ENCODE results near the gene RBP5. TPM values are rescaled to one million over a fixed set of nuclear protein-coding genes. Genes with fewer than 3 reads are reported as not detected.

The RBP5 gene
- total RNA-seq, 4 donors from 2014 or later: 0.46 to 5.0 (median 0.91) TPM

DNA sequence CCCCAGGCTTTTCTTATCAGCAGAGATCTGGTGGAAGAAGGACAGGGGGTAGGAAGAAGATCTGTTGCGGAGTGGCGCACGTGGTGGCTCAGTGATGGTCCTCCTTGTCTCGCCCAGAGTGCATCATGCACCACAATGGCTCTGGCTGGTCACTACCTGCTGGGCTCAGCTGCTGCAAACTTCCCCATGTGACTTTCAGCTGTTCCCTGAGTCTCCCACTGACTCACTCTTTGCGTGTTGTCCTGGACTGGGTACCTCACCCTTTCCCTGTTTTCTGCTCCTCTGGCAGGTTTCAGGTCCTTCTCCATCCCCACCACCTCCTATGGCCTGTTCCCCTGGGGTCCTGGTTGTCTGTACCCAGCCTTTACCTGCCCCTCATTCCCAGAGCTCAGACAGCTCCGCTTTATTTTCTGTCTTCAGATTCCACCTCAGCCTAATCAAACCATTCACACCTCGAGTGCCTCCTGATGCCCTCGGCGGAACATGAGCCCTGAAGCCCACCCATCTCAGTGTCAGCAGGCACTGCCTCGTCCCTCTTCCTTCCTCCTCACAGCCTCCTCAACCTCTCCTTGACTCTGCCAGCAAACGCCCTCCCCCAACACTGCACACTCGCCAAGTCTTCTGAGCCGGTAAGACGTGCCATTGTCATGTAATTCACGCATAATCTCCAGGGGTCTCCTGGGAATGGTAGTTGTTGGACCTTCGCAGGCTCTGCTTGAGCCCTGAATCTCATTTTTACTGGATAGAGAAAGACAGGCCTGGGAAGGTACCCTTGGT, 38.3 kb downstream of the RBP5 start:
- TF ChIP-seq POLR2A (IDR thresholded peaks at IDR 0.05; ENCODE audit: low read depth) (no peak), POLR2AphosphoS5 (IDR thresholded peaks at IDR 0.05) (peak; percentile 34 to 61)
- no peak for DNase-seq (ENCODE audit: extremely low spot score)
- 74% methylated on average over 15 of the region's 16 CpGs for WGBS
- Histone ChIP-seq H3K4me3 (peak overlapping the region; percentile 53 to 75 (median 61)), H3K36me3 (peaks cover 15 to 50% (median 34%) of the 10 kb centered on the region in 4 donors), H3K4me1 (peaks cover 19 to 61% (median 54%) of the 10 kb centered on the region in 4 donors), H3K27me3 (no peaks in the 10 kb centered on the region), H3K27ac (replicated peaks in 1 of 4) (peak overlapping the region; percentile 81 to 88 (median 85)), H3K9me3 (no peaks in the 10 kb centered on the region)
- intact Hi-C loops (cut with DNase I): no loop called here

- peaks cover 19 to 61% (median 54%) of the 10 kb centered on the region in 4 donors for H3K4me1 ChIP-seq
- DNase-seq (ENCODE audit: extremely low spot score): no peak
- H3K4me3 ChIP-seq: peak overlapping the region; percentile 53 to 75 (median 61)
- H3K27ac ChIP-seq (replicated peaks in 1 of 4): peak overlapping the region; percentile 81 to 88 (median 85)
- WGBS: 73% methylated on average over 7 of the region's 11 CpGs
- H3K27me3 ChIP-seq: no peaks in the 10 kb centered on the region
- H3K9me3 ChIP-seq: no peaks in the 10 kb centered on the region
- peak in 1 of 2 donors; percentile 8 for TF ChIP-seq POLR2AphosphoS5 (IDR thresholded peaks at IDR 0.05)
- TF ChIP-seq, protein P1, sequence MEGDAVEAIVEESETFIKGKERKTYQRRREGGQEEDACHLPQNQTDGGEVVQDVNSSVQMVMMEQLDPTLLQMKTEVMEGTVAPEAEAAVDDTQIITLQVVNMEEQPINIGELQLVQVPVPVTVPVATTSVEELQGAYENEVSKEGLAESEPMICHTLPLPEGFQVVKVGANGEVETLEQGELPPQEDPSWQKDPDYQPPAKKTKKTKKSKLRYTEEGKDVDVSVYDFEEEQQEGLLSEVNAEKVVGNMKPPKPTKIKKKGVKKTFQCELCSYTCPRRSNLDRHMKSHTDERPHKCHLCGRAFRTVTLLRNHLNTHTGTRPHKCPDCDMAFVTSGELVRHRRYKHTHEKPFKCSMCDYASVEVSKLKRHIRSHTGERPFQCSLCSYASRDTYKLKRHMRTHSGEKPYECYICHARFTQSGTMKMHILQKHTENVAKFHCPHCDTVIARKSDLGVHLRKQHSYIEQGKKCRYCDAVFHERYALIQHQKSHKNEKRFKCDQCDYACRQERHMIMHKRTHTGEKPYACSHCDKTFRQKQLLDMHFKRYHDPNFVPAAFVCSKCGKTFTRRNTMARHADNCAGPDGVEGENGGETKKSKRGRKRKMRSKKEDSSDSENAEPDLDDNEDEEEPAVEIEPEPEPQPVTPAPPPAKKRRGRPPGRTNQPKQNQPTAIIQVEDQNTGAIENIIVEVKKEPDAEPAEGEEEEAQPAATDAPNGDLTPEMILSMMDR (IDR thresholded peaks at IDR 0.05): no peak
- peaks cover 15 to 60% (median 44%) of the 10 kb centered on the region in 4 donors for H3K36me3 ChIP-seq
- intact Hi-C loops (cut with DNase I): no loop called here
Measured at GRCh38 chr12:7089196-7089871, 39.4 kb downstream of the RBP5 start.

DNA sequence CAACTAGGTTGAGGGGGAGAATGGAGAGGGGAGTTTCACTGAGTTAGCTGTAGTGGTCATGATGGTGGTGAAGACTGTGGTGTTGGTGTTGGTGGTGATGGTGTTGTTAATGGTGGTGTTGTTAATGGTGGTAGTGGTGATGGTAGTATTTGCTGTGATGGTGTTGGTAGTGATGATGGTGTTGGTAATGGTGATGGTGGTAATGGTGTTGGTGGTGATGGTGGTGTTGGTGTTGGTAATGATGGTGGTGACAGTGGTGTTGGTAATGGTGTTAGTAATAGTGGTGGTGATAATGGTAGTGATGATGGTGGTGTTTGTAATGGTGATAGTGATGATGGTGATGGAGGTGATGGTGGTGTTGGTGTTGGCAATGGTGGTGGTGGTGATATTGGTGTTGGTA, 45.6 kb downstream of the RBP5 start:
- Histone ChIP-seq H3K4me1 (peaks cover 9 to 38% (median 27%) of the 10 kb centered on the region in 4 donors), H3K27ac (replicated peaks in 1 of 4) (peak overlapping the region in 1 of 4 donors; percentile 87), H3K9me3 (no peaks in the 10 kb centered on the region), H3K4me3 (no peak overlapping the region), H3K36me3 (peaks cover 32 to 71% (median 57%) of the 10 kb centered on the region in 4 donors), H3K27me3 (no peaks in the 10 kb centered on the region)
- no peak for DNase-seq (ENCODE audit: extremely low spot score)
- TF ChIP-seq POLR2AphosphoS5 (IDR thresholded peaks at IDR 0.05) (no peak), EP300 (IDR thresholded peaks at IDR 0.05) (no peak), POLR2A (IDR thresholded peaks at IDR 0.05; ENCODE audit: low read depth) (no peak)
- TF ChIP-seq, protein P1 (IDR thresholded peaks at IDR 0.05): no peak
- intact Hi-C loops (cut with DNase I): no loop called here

DNA sequence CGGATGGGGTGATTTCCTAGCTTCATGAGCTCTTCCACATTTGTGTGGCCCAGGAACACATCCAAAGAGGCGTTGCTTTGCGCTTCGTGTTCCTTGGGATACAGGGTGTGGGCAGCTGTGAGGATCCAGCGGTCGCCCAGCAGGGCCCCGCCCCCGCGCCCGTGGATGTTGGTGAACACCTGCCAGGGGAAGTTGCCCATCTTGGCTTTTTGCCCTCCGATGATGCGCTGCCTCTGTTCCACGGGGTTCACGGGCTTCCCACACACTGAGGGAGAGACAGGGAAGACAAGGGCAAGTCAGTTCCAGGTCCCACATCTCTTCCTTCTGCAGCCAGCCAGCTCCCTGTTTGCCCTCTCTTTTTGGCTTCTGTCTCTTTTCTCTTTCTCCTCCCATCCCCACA, 47.7 kb downstream of the RBP5 start:
- Histone ChIP-seq H3K4me1 (peaks cover 9 to 38% (median 28%) of the 10 kb centered on the region in 4 donors), H3K4me3 (no peak overlapping the region), H3K9me3 (no peaks in the 10 kb centered on the region), H3K36me3 (peaks cover 24 to 50% (median 44%) of the 10 kb centered on the region in 4 donors), H3K27ac (replicated peaks in 1 of 4) (peak overlapping the region; percentile 81 to 87 (median 82)), H3K27me3 (no peaks in the 10 kb centered on the region)
- no peak for DNase-seq (ENCODE audit: extremely low spot score)
- WGBS: 67% methylated on average over 2 of the region's 14 CpGs
- intact Hi-C loops (cut with DNase I): no loop called here
- TF ChIP-seq, protein P1 (IDR thresholded peaks at IDR 0.05): no peak
- TF ChIP-seq POLR2AphosphoS5 (IDR thresholded peaks at IDR 0.05) (no peak), POLR2A (IDR thresholded peaks at IDR 0.05; ENCODE audit: low read depth) (no peak), EP300 (IDR thresholded peaks at IDR 0.05) (no peak)

DNA sequence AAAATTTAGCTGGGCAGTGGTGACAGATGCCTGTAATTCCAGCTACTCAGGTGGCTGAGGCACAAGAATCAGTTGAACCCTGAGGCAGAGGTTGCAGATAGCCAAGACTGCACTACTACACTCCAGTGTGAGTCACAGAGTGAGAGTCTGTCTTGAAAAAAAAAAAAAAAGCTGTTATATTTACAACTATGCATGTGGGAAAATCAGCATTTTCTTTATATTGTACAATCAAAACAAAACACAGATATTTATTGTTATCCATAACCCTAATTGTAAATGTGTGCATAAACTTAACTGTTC, 48.9 kb downstream of the RBP5 start:
- Histone ChIP-seq H3K4me3 (peak overlapping the region in 1 of 4 donors; percentile 14), H3K9me3 (no peaks in the 10 kb centered on the region), H3K4me1 (peaks cover 9 to 38% (median 28%) of the 10 kb centered on the region in 4 donors), H3K27me3 (no peaks in the 10 kb centered on the region), H3K27ac (replicated peaks in 1 of 4) (peak overlapping the region; percentile 81 to 87 (median 82)), H3K36me3 (peaks cover 24 to 38% (median 32%) of the 10 kb centered on the region in 4 donors)
- TF ChIP-seq EP300 (IDR thresholded peaks at IDR 0.05) (no peak), POLR2A (IDR thresholded peaks at IDR 0.05; ENCODE audit: low read depth) (no peak)
- TF ChIP-seq, protein P1 (IDR thresholded peaks at IDR 0.05): no peak
- intact Hi-C loops (cut with DNase I): no loop called here
- DNase-seq (ENCODE audit: extremely low spot score): no peak

Data from esophagus muscularis mucosa (tissue), 4 donors.